GM18519 (cell line): ENCODE measurements around the gene HOXC9.
A peak's percentile ranks its signal among the peaks of the same experiment; 100 is the strongest.

Source experiments
- ATAC-seq: cut with Tn5 transposase; IDR thresholded peaks from one replicate; pipeline ENCODE4 v1.9.1; 2021; ENCODE audit warnings: mild to moderate bottlenecking, moderate library complexity; ENCODE audit not compliant: unreplicated experiment, low FRiP score

HOXC9 gene

GRCh38 chr12:54011665-54012532 is 11.9 kb downstream of the HOXC9 start:
- no peak for ATAC-seq

- no peak for ATAC-seq
These were observed 12.9 kb downstream of the HOXC9 start for GRCh38 chr12:54012631-54013409.

GRCh38 chr12:54014377-54015017 is 14.5 kb downstream of the HOXC9 start:
- ATAC-seq, result no peak

- no peak for ATAC-seq
These were observed 15.3 kb downstream of the HOXC9 start for GRCh38 chr12:54015018-54015931.

GRCh38 chr12:54016051-54016450 is 16.1 kb downstream of the HOXC9 start:
- no peak for ATAC-seq

- no peak for ATAC-seq
These were observed 16.6 kb downstream of the HOXC9 start for GRCh38 chr12:54016478-54016964.

GRCh38 chr12:54017027-54017788 is 17.2 kb downstream of the HOXC9 start:
- ATAC-seq, result peak; percentile 25

GRCh38 chr12:54017878-54018467 is 18.0 kb downstream of the HOXC9 start:
- peak; percentile 60 for ATAC-seq

- peak; percentile 6 for ATAC-seq
These were observed 18.6 kb downstream of the HOXC9 start for GRCh38 chr12:54018468-54018984.

- no peak for ATAC-seq
These were observed 19.3 kb downstream of the HOXC9 start for GRCh38 chr12:54019091-54019811.

- no peak for ATAC-seq
These were observed 20.1 kb downstream of the HOXC9 start for GRCh38 chr12:54019924-54020590.

- no peak for ATAC-seq
These were observed 20.8 kb downstream of the HOXC9 start for GRCh38 chr12:54020591-54021405.

- no peak for ATAC-seq
These were observed 21.6 kb downstream of the HOXC9 start for GRCh38 chr12:54021432-54022013.

- no peak for ATAC-seq
These were observed 23.3 kb downstream of the HOXC9 start for GRCh38 chr12:54022960-54023884.

- ATAC-seq, result no peak
These were observed 24.2 kb downstream of the HOXC9 start for GRCh38 chr12:54024127-54024526.
